ENCODE measurements around the gene FGD4.

FGD4 gene

DNA sequence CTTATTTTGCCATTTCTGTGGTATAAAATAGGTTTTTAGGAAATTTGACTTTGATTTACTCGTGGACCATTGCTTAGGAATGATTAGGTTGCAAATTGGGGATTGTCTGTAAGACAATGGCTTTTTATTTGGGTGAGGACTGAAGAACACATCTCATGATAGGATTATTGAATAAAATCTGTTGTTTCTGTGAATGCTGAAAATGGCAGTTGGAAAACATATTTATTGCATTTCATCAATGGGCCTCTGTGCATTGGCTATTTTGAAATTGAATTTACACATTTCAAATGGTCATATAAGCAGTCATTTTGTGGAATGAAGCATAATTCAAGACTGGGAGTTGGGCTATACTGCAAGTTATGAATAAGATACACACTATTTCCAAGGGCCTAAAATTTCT is 46.0 kb downstream of the FGD4 start:
- TF ChIP-seq CTCF (IDR thresholded peaks at IDR 0.05), result no peak
- no peak for TF ChIP-seq ZFX (IDR thresholded peaks at IDR 0.05; ENCODE audit: borderline replicate concordance)
- no peak overlapping the region for H3K27ac ChIP-seq

- TF ChIP-seq CTCF (IDR thresholded peaks at IDR 0.05) (no peak), ZFX (IDR thresholded peaks at IDR 0.05; ENCODE audit: borderline replicate concordance) (no peak)
- no peak overlapping the region for H3K27ac ChIP-seq
Observed at GRCh38 chr12:32446316-32447119, 47.2 kb downstream of the FGD4 start.

DNA sequence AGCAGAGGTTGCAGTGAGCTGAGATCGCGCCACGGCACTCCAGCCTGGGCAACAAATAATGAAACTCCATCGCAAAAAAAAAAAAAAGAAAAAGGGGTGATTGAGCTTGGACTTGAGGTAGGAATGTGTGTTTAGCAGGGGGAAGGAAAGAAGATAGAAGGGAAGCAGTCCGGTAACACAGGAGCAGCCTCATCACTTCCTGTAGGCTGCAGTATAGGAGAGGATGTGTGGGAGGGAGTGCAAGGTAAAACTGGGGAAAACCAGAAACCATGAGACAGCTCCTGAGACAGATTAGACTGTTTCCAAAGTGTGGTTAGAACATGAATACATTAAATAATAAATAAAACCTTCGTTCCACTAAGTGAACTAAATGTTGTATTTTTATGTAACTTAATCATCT is 49.2 kb downstream of the FGD4 start:
- H3K27ac ChIP-seq, result no peak overlapping the region
- no peak for TF ChIP-seq ZFX (IDR thresholded peaks at IDR 0.05; ENCODE audit: borderline replicate concordance)
- no peak for TF ChIP-seq CTCF (IDR thresholded peaks at IDR 0.05)

DNA sequence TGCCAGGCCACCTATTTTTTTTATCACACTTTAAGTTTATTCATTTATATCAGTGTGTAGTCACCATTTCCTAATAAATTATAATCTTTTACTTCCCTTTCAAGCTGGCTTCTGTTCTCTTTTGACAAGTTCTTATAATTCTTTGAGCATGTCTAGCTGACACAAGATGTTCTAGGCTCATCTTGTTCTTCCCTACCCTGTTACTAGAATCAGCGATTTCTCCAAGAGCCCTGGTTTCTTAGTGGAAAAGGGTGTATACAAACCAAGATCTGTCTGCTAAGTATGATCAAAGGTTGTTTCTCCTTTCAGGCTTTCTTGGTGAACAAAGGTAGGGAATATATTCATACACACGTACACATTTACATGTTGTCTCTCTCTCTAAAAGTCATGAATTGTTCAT is 51.0 kb downstream of the FGD4 start:
- TF ChIP-seq CTCF (IDR thresholded peaks at IDR 0.05), result no peak
- TF ChIP-seq ZFX (IDR thresholded peaks at IDR 0.05; ENCODE audit: borderline replicate concordance), result no peak
- H3K27ac ChIP-seq, result no peak overlapping the region

GRCh38 chr12:32450768-32451167 is 51.4 kb downstream of the FGD4 start:
- H3K27ac ChIP-seq, result no peak overlapping the region
- TF ChIP-seq CTCF (IDR thresholded peaks at IDR 0.05), result no peak

- H3K27ac ChIP-seq, result no peak overlapping the region
- no peak for TF ChIP-seq CTCF (IDR thresholded peaks at IDR 0.05)
- no peak for TF ChIP-seq ZFX (IDR thresholded peaks at IDR 0.05; ENCODE audit: borderline replicate concordance)
Observed at GRCh38 chr12:32451816-32452215, 52.5 kb downstream of the FGD4 start.

GRCh38 chr12:32454075-32454474 is 54.7 kb downstream of the FGD4 start:
- TF ChIP-seq ZFX (IDR thresholded peaks at IDR 0.05; ENCODE audit: borderline replicate concordance) (no peak), CTCF (IDR thresholded peaks at IDR 0.05) (no peak)
- no peak overlapping the region for H3K27ac ChIP-seq

Data from 22Rv1 (cell line).